Suprapubic skin (tissue), 4 donors: Measurements from ENCODE around the gene SORCS2. TPM values are rescaled to one million over a fixed set of nuclear protein-coding genes. Genes with fewer than 3 reads are reported as not detected.

Source experiments
- DNase-seq, 2 donors: peaks; one replicate each; pipeline ENCODE4 v3.0.0-alpha.2; 2019; ENCODE audit warnings: low spot score in 2 of 2
- H3K27ac ChIP-seq: fragments of 200-600 bp; sonication (generic); one replicate; pipeline ENCODE4 v1.5.1; 2019
- H3K27me3 ChIP-seq: fragments of 200-600 bp; sonication (generic); one replicate; pipeline ENCODE4 v1.5.1; 2019
- H3K36me3 ChIP-seq: fragments of 200-600 bp; sonication (generic); one replicate; pipeline ENCODE4 v1.5.1; 2019
- H3K4me1 ChIP-seq: fragments of 200-600 bp; sonication (generic); one replicate; pipeline ENCODE4 v1.5.1; 2019
- H3K4me3 ChIP-seq: fragments of 200-600 bp; sonication (generic); one replicate; pipeline ENCODE4 v1.5.1; 2019; ENCODE audit warnings: mild to moderate bottlenecking
- H3K9me3 ChIP-seq: fragments of 200-600 bp; sonication (generic); one replicate; pipeline ENCODE4 v1.5.1; 2019
- CTCF ChIP-seq, 2 donors: fragments of 200-600 bp in 1 of 2; fragments of 450-650 bp in 1 of 2; sonication (generic) in 1 of 2; IDR thresholded peaks; one replicate each; pipeline ENCODE4 v1.5.1; 2016 to 2019; ENCODE audit warnings: antibody characterized with exemption in 2 of 2, mild to moderate bottlenecking in 1 of 2, moderate library complexity in 1 of 2
- EP300 ChIP-seq: sonication (generic); formaldehyde crosslinking; IDR thresholded peaks from one replicate; pipeline ENCODE4 v1.6.1; 2017; ENCODE audit warnings: antibody characterized with exemption
- POLR2A ChIP-seq, 2 donors: fragments of 450-650 bp; IDR thresholded peaks; one replicate each; pipeline ENCODE4 v1.6.1; 2017; ENCODE audit warnings: antibody characterized with exemption in 2 of 2, mild to moderate bottlenecking in 2 of 2, moderate library complexity in 2 of 2
- POLR2AphosphoS5 ChIP-seq, 3 donors: sonication (generic); formaldehyde crosslinking; IDR thresholded peaks; one replicate each; pipeline ENCODE4 v1.6.1; 2017; ENCODE audit warnings: antibody characterized with exemption in 3 of 3
- WGBS: methylation state at CpG from one replicate; pipeline ENCODE4 v1.1.5; 2018; 5-methylcytosine and 5-hydroxymethylcytosine counted together
- total RNA-seq, 4 donors: library from RNA; depleted of rRNA; stranded (reverse); fragments of >200 nt; gene quantifications; one replicate each; pipeline ENCODE4 v1.1.0, GENCODE V29; 2016

The SORCS2 gene
- total RNA-seq, 4 donors from 2014 or later: 0.94 to 4.6 (median 1.3) TPM

GRCh38 chr4:7190691-7191545 is 1.4 kb upstream of the SORCS2 start:
- Histone ChIP-seq H3K4me3 (no peak overlapping the region), H3K36me3 (no peaks in the 10 kb centered on the region), H3K4me1 (peaks cover 22% of the 10 kb centered on the region), H3K9me3 (no peaks in the 10 kb centered on the region), H3K27ac (no peak overlapping the region), H3K27me3 (peaks cover 88% of the 10 kb centered on the region)
- WGBS: 89% methylated on average over 10 of the region's 11 CpGs
- DNase-seq: peak; percentile 31 to 58
- TF ChIP-seq POLR2A (IDR thresholded peaks at IDR 0.05): no peak

GRCh38 chr4:7191546-7192251 is 639 bp upstream of the SORCS2 start:
- H3K27ac ChIP-seq: no peak overlapping the region
- peaks cover 27% of the 10 kb centered on the region for H3K4me1 ChIP-seq
- WGBS: 70% methylated on average over 19 of the region's 22 CpGs
- peak overlapping the region; percentile 46 for H3K4me3 ChIP-seq
- no peaks in the 10 kb centered on the region for H3K36me3 ChIP-seq
- no peaks in the 10 kb centered on the region for H3K9me3 ChIP-seq
- peak; percentile 67 to 77 for DNase-seq
- no peak for TF ChIP-seq POLR2A (IDR thresholded peaks at IDR 0.05)
- H3K27me3 ChIP-seq: peaks cover 83% of the 10 kb centered on the region

- H3K9me3 ChIP-seq: no peaks in the 10 kb centered on the region
- TF ChIP-seq POLR2A (IDR thresholded peaks at IDR 0.05): no peak
- no peak for TF ChIP-seq POLR2AphosphoS5 (IDR thresholded peaks at IDR 0.05)
- TF ChIP-seq CTCF (IDR thresholded peaks at IDR 0.05): no peak
- TF ChIP-seq EP300: no peak
- peak; percentile 69 to 81 for DNase-seq
- H3K36me3 ChIP-seq: no peaks in the 10 kb centered on the region
- H3K4me1 ChIP-seq: peaks cover 29% of the 10 kb centered on the region
- H3K27ac ChIP-seq: no peak overlapping the region
- H3K27me3 ChIP-seq: peaks cover 68% of the 10 kb centered on the region
- H3K4me3 ChIP-seq: peak overlapping the region; percentile 46
- WGBS: 4% methylated on average over 22 of the region's 62 CpGs
These were observed 956 bp downstream of the SORCS2 start for GRCh38 chr4:7193030-7193958.

GRCh38 chr4:7194251-7195140 is 2.2 kb downstream of the SORCS2 start:
- DNase-seq: peak; percentile 59 to 63
- Histone ChIP-seq H3K27me3 (peaks cover 56% of the 10 kb centered on the region), H3K9me3 (no peaks in the 10 kb centered on the region), H3K4me1 (peaks cover 29% of the 10 kb centered on the region), H3K4me3 (no peak overlapping the region), H3K36me3 (no peaks in the 10 kb centered on the region), H3K27ac (no peak overlapping the region)
- no peak for TF ChIP-seq POLR2AphosphoS5 (IDR thresholded peaks at IDR 0.05)
- no peak for TF ChIP-seq EP300
- no peak for TF ChIP-seq POLR2A (IDR thresholded peaks at IDR 0.05)
- TF ChIP-seq CTCF (IDR thresholded peaks at IDR 0.05): no peak
- WGBS: 52% methylated on average over 6 of the region's 6 CpGs

- H3K27ac ChIP-seq: no peak overlapping the region
- WGBS: 77% methylated on average over 5 of the region's 5 CpGs
- peaks cover 52% of the 10 kb centered on the region for H3K27me3 ChIP-seq
- H3K4me1 ChIP-seq: peaks cover 29% of the 10 kb centered on the region
- H3K4me3 ChIP-seq: no peak overlapping the region
- H3K9me3 ChIP-seq: no peaks in the 10 kb centered on the region
- H3K36me3 ChIP-seq: no peaks in the 10 kb centered on the region
- no peak for TF ChIP-seq EP300
- no peak for TF ChIP-seq POLR2A (IDR thresholded peaks at IDR 0.05)
- no peak for TF ChIP-seq POLR2AphosphoS5 (IDR thresholded peaks at IDR 0.05)
- no peak for TF ChIP-seq CTCF (IDR thresholded peaks at IDR 0.05)
- DNase-seq: peak in 1 of 2 donors; percentile 50
These were observed 2.8 kb downstream of the SORCS2 start for GRCh38 chr4:7195141-7195515.
